D721Med (cell line): Measurements from ENCODE around the gene PAPPA.

ENCODE experiments used
- DNase-seq: peaks from one replicate; pipeline ENCODE4 v3.0.0; 2011; ENCODE audit warnings: low spot score; ENCODE audit not compliant: insufficient read length
- FAIRE-seq: peaks from 2 replicates; lab custom pipeline; 2011; peaks lifted over from hg19 to GRCh38; lab: Jason Lieb, UNC
- TF ChIP-seq, protein P1 (sequence below): IDR thresholded peaks from 2 replicates; pipeline ENCODE4 v1.5.1; 2012; ENCODE audit warnings: mild to moderate bottlenecking, control low read depth; ENCODE audit not compliant: insufficient read depth; ENCODE audit errors: missing control alignments

PAPPA gene

DNA sequence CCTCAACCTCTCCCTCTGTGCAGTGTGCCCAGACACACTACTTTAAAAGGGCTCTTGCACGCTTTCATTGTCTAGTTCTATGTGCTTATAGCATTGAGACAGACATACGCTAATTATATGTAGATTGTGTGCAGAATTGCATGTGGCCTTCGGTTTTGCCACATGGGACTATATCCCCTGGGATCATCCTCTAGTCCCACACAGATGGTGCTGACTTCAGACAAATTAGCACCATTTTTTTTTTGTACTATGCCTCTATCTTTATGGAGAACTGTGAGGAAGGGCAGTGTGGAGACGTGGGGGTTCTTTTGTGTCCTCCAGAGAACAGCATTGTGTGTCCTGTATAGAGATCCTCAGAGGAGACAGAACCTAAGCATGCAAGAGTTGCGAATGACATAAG is 29.3 kb downstream of the PAPPA start:
- DNase-seq (no peak), FAIRE-seq (no peak)
- TF ChIP-seq, protein P1, sequence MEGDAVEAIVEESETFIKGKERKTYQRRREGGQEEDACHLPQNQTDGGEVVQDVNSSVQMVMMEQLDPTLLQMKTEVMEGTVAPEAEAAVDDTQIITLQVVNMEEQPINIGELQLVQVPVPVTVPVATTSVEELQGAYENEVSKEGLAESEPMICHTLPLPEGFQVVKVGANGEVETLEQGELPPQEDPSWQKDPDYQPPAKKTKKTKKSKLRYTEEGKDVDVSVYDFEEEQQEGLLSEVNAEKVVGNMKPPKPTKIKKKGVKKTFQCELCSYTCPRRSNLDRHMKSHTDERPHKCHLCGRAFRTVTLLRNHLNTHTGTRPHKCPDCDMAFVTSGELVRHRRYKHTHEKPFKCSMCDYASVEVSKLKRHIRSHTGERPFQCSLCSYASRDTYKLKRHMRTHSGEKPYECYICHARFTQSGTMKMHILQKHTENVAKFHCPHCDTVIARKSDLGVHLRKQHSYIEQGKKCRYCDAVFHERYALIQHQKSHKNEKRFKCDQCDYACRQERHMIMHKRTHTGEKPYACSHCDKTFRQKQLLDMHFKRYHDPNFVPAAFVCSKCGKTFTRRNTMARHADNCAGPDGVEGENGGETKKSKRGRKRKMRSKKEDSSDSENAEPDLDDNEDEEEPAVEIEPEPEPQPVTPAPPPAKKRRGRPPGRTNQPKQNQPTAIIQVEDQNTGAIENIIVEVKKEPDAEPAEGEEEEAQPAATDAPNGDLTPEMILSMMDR, result no peak

DNA sequence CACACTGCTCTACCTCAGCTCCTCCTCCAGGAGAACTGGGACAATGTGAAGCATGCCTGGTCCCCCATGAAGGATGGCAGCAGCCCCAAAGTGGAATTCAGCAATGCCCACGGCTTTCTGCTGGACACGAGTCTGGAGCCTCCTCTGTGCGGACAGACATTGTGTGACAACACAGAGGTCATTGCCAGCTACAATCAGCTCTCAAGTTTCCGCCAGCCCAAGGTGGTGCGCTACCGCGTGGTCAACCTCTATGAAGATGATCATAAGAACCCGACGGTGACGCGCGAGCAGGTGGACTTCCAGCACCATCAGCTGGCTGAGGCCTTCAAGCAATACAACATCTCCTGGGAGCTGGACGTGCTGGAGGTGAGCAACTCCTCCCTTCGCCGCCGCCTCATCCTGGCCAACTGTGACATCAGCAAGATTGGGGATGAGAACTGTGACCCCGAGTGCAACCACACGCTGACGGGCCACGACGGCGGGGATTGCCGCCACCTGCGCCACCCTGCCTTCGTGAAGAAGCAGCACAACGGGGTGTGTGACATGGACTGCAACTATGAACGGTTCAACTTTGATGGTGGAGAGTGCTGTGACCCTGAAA is 34.1 kb downstream of the PAPPA start:
- FAIRE-seq, result no peak
- TF ChIP-seq, protein P1, result no peak
- DNase-seq, result no peak

DNA sequence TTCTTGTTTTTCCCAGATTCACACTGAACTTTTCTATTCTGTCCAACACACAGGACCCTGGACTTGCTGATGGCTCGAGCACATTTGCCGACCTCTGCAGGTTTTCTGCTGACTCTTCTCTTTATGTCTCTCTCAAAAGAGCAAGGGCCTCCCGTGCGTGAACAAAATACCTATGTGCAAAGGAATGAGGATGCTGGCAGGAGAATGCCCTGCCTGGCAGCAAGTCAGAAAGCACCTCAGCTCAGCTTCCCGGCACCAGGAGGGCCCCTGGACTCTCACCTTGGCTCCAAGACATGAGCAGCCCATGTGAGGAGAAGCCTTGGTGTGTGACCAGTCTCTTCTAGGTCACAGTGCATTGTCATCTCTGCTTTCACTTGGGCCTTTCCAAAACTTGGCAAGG is 36.1 kb downstream of the PAPPA start:
- TF ChIP-seq, protein P1, result no peak
- FAIRE-seq, result no peak
- no peak for DNase-seq

DNA sequence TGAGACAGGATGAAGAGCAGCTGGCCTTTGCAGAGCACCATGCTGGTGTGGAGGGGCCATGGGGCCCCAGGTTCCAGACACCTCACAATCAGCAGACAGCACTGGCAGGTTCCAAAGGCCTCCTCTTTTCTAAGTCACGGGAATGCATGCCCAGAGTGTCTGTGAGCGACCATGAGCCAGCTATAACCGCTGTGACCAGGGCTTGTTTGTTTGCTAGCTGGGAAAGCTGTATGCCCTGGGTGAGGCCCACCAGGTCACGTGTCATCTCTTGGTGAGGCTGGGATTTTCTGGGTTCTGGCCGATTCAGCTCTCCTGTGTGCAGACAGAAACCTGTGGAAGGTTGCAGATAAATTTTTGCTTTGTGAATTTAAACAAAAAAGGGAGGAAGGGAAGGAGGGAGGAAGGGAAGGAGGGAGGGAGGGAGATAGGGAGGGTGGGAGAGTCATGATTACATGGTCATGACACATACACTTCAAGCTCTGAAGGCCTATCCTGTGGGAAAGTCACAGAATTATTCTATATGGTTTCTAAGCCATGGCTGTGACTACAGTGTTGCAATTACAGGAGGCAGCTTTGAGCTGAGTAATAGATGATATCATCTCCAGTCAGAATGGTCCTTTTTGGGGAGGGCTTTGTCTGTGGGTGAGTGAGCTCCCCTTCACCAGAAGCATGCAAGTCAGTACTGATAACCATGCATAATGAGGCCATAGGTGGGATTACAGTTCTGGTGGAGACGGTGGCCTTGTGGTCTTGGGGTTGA is 37.2 kb downstream of the PAPPA start:
- no peak for DNase-seq
- FAIRE-seq, result no peak
- TF ChIP-seq, protein P1, result no peak

DNA sequence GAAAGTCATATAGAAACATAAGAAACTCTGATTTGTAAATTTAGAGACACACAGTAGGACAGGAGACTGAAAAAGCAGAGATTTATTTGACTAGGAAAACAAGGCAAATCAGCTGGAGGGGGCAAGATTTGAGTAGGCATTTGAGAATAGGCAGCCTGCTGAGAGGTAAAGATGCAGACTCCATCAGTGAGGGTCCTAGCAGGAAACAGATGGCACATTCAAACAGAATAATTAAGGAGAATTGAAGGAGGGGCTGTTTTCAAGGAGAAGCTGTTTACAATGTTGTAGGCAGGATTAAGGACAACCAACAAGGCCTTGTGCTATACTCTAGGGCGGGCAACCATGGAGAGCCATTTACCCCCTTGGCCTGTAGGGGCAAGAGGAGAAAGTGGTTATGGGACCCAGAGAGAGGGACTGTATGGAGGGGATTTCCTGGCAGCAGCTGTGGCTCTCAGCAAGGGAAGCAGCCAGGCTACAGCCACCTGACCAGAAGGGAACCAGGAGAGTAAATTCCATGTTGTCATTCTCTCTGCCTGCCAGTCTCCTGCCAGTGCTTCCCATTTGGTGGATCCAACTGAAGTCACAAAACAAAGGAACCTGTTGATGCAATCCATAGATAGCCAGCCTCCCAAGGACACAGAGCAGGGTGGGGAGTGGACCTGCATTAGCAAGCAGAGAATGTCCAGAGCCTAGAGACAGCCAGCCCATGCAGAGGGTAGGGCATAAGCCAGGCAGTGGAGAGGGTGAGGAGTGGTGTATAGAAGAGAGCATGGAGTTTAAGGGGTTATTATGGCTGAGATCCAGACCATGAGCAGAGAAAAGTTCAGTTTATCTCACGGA is 38.2 kb downstream of the PAPPA start:
- TF ChIP-seq, protein P1, result no peak
- no peak for FAIRE-seq
- DNase-seq, result no peak

DNA sequence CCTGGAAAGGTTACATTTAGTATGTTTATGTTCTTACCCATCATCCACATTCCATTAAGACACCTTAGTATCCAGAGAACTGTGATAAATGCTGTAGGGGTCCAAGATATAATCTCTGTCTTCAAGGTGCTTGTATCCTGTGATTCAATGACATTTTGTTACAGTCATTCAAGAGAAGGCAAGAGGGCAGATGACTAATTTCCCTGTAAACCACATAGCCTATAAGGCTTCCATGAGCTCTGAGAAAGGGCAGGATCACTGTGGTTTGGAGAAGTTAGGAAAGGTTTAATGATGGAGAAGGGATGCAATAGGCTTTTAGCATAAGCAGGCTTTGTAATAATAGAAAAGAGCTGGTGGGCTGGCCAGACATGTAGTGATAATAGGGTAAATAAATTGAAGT is 40.0 kb downstream of the PAPPA start:
- DNase-seq, result no peak
- TF ChIP-seq, protein P1, result no peak
- no peak for FAIRE-seq
